Measurements from ENCODE around the gene DDX51.
"Not testable (repeated sequence)": the region's sequence is repeated elsewhere in the genome, so short reads cannot be mapped to it uniquely, and the experiment has no call there.

DDX51 gene

GRCh38 chr12:132139912-132140311, 4.2 kb downstream of the DDX51 start:
- no peak for DNase-seq (ENCODE audit: low spot score)

- no peak for DNase-seq (ENCODE audit: low spot score)
Measured at GRCh38 chr12:132138941-132139871, 4.9 kb downstream of the DDX51 start.

GRCh38 chr12:132137483-132138125, 6.5 kb downstream of the DDX51 start:
- no peak for DNase-seq (ENCODE audit: low spot score)

- DNase-seq (ENCODE audit: low spot score), result not testable (repeated sequence)
Measured at GRCh38 chr12:132136226-132136625, 7.9 kb downstream of the DDX51 start.

GRCh38 chr12:132134653-132135183, 9.4 kb downstream of the DDX51 start:
- not testable (repeated sequence) for DNase-seq (ENCODE audit: low spot score)

GRCh38 chr12:132133952-132134652, 10.0 kb downstream of the DDX51 start:
- no peak for DNase-seq (ENCODE audit: low spot score)

GRCh38 chr12:132132609-132133430, 11.3 kb downstream of the DDX51 start:
- DNase-seq (ENCODE audit: low spot score), result no peak

GRCh38 chr12:132131952-132132351, 12.2 kb downstream of the DDX51 start:
- DNase-seq (ENCODE audit: low spot score), result no peak

- no peak for DNase-seq (ENCODE audit: low spot score)
Measured at GRCh38 chr12:132131229-132131628, 12.9 kb downstream of the DDX51 start.

GRCh38 chr12:132130690-132131089, 13.4 kb downstream of the DDX51 start:
- no peak for DNase-seq (ENCODE audit: low spot score)

- DNase-seq (ENCODE audit: low spot score), result no peak
Measured at GRCh38 chr12:132129007-132129406, 15.1 kb downstream of the DDX51 start.

GRCh38 chr12:132127041-132127440, 17.1 kb downstream of the DDX51 start:
- DNase-seq (ENCODE audit: low spot score), result no peak

- DNase-seq (ENCODE audit: low spot score), result no peak
Measured at GRCh38 chr12:132125736-132126135, 18.4 kb downstream of the DDX51 start.

- no peak for DNase-seq (ENCODE audit: low spot score)
Measured at GRCh38 chr12:132124766-132125425, 19.2 kb downstream of the DDX51 start.

- no peak for DNase-seq (ENCODE audit: low spot score)
Measured at GRCh38 chr12:132123970-132124765, 20.0 kb downstream of the DDX51 start.

GRCh38 chr12:132121283-132121682, 22.8 kb downstream of the DDX51 start:
- DNase-seq (ENCODE audit: low spot score), result no peak

GRCh38 chr12:132118876-132119275, 25.2 kb downstream of the DDX51 start:
- no peak for DNase-seq (ENCODE audit: low spot score)

GRCh38 chr12:132117558-132117875, 26.6 kb downstream of the DDX51 start:
- DNase-seq (ENCODE audit: low spot score), result no peak

- DNase-seq (ENCODE audit: low spot score), result no peak
Measured at GRCh38 chr12:132116709-132117557, 27.2 kb downstream of the DDX51 start.

All from CD4-positive, alpha-beta T cell treated with Interleukin-15 for 4 hours (primary cell).